Chondrocyte (in vitro differentiated cells): ENCODE results near the gene FUT7. TPM values are rescaled to one million over a fixed set of nuclear protein-coding genes. Genes with fewer than 3 reads are reported as not detected.

ENCODE experiments used
- DNase-seq: peaks from one replicate; pipeline ENCODE4 v3.0.0; 2021; ENCODE audit warnings: mixed read lengths, low spot score
- H3K27ac Mint-ChIP-seq: one replicate; pipeline ENCODE4 v1.8.0; 2021; ENCODE audit warnings: mild to moderate bottlenecking, moderate library complexity, mixed read lengths; ENCODE audit not compliant: unreplicated experiment
- H3K27me3 Mint-ChIP-seq: 2 replicates; pipeline ENCODE4 v1.8.0; 2021; ENCODE audit warnings: low read depth, mixed read lengths
- H3K36me3 Mint-ChIP-seq: 2 replicates; pipeline ENCODE4 v1.8.0; 2021; ENCODE audit warnings: low read depth, mixed read lengths
- H3K4me1 Mint-ChIP-seq: 2 replicates; pipeline ENCODE4 v1.8.0; 2021; ENCODE audit warnings: low read depth, mild to moderate bottlenecking, mixed read lengths
- H3K4me3 Mint-ChIP-seq: one replicate; pipeline ENCODE4 v1.8.0; 2021; ENCODE audit warnings: mild to moderate bottlenecking, moderate library complexity, mixed read lengths; ENCODE audit not compliant: unreplicated experiment
- H3K9me3 Mint-ChIP-seq: 2 replicates; pipeline ENCODE4 v1.8.0; 2021; ENCODE audit warnings: low read depth, mixed read lengths
- CTCF ChIP-seq: fragments of 200-600 bp; sonication (generic); IDR thresholded peaks from 2 replicates; pipeline ENCODE4 v1.5.0; 2021; ENCODE audit warnings: antibody characterized with exemption, mild to moderate bottlenecking, moderate library complexity
- total RNA-seq: library from RNA; stranded (reverse); gene quantifications from 3 replicates; pipeline ENCODE4 v1.2.1, GENCODE V29; 2021

The FUT7 gene
- total RNA-seq, 1 donor from 2014 or later: not detected

DNA sequence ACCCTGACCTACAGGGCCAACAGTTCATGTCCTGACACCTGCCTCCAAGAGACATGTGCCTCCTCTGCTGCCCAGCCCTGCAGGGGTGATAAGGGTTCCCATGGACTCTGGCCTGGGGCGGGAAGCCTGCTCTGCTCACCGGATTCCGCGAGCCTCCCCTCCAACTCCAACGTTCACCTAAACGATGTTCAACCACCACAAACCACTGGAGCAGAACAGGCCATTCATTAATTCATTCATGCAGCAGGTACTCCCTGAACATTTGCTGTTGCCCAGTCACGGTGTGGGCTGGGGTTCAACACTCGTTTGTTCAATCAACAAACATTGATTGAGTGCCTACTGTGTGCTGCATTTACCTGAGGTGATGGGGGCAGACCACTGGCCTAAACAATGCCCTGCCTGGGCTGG lies 42.1 kb upstream of the FUT7 start:
- no peak for DNase-seq
- Mint-ChIP-seq H3K27ac (no peak overlapping the region), H3K9me3 (no peaks in the 10 kb centered on the region), H3K4me3 (no peak overlapping the region), H3K27me3 (no peaks in the 10 kb centered on the region), H3K36me3 (peaks cover 1% of the 10 kb centered on the region), H3K4me1 (peaks cover 9% of the 10 kb centered on the region)
- no peak for TF ChIP-seq CTCF

DNA sequence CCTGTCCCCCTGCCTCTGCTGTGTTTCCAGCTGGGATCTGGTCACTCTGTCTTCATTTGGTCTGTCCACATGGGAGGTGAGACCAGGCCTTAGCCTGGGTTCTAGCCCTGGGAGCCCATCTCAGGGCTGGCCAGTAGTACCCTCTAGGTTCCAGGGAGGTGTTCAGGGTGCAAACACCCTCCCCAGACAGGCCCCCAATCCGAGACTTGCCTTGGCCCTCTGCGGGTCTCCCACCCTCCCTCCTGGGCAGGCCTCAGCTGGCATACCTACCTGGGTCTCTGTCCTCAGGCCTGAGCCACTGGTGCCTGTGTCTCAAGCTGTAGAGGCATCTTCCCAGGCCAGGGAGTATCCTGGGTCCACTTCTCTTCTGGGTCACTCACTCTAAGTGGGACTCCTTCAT lies 39.4 kb upstream of the FUT7 start:
- peaks cover 13% of the 10 kb centered on the region for H3K4me1 Mint-ChIP-seq
- no peak for DNase-seq
- no peaks in the 10 kb centered on the region for H3K36me3 Mint-ChIP-seq
- peak overlapping the region; percentile 69 for H3K4me3 Mint-ChIP-seq
- peak overlapping the region; percentile 80 for H3K27ac Mint-ChIP-seq
- H3K27me3 Mint-ChIP-seq: no peaks in the 10 kb centered on the region
- H3K9me3 Mint-ChIP-seq: no peaks in the 10 kb centered on the region
- TF ChIP-seq CTCF: no peak

DNA sequence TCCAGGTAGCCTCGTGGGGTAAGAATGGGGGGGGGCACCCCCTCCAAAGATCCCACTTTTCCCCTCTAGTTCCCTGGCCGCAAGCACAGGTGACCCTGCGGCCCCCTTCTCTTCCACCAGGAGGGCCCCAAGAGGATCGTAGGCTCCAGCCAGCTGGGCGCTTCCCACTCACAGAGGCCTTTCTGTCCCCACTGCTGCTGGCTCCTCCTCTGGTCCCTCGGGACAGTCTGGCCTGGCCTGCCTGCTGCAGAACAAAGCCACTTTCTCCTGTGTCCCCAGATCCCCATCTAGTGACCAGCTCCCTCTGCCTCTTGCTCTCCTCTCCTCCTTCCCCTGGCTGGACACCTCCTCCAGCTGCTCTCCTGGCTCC lies 39.0 kb upstream of the FUT7 start:
- no peaks in the 10 kb centered on the region for H3K27me3 Mint-ChIP-seq
- no peaks in the 10 kb centered on the region for H3K9me3 Mint-ChIP-seq
- no peak for DNase-seq
- H3K27ac Mint-ChIP-seq: peak overlapping the region; percentile 80
- TF ChIP-seq CTCF: peak; percentile 35
- peaks cover 13% of the 10 kb centered on the region for H3K4me1 Mint-ChIP-seq
- no peaks in the 10 kb centered on the region for H3K36me3 Mint-ChIP-seq
- peak overlapping the region; percentile 69 for H3K4me3 Mint-ChIP-seq

GRCh38 chr9:137070201-137070905 lies 38.5 kb upstream of the FUT7 start, which contains the start of gene SAPCD2:
Gene SAPCD2 (minus strand): TSS chr9:137070557. CDS start chr9:137070460, 97 bp downstream.
- no peaks in the 10 kb centered on the region for H3K9me3 Mint-ChIP-seq

DNA sequence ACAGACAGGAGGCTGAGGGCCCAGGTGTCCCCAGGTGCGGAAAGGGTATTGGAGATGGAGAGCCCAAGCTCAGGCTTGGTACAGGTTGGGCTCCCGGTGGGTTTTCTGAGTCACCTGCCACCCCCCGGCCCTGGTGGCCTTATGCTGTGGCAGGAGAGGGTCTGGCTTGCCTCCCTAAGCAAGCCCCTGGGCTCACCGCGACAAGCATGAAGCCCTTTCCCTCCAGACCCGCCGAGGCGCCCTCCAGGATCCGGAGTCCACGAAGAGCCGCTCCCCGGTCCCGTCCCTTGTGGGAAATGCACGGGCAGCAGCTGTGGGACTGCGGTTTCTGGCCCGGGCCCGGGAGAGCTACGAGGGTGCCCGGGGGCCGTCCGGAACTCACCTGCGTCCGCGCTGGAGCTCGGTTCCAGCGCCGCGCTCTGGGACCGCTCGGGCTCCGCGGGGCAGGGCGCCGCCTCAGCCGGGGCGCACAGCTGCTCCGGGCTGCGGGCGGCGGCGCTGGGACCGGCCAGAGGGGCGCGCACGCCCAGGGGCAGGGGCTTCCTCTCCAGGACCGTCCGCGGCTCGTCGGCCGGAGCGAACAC lies 37.7 kb upstream of the FUT7 start:
- TF ChIP-seq CTCF: no peak
- Mint-ChIP-seq H3K9me3 (no peaks in the 10 kb centered on the region), H3K4me1 (peaks cover 13% of the 10 kb centered on the region), H3K36me3 (no peaks in the 10 kb centered on the region), H3K4me3 (no peak overlapping the region), H3K27me3 (no peaks in the 10 kb centered on the region), H3K27ac (no peak overlapping the region)
- DNase-seq: no peak

More at GRCh38 chr9:137070201-137070905, 38.5 kb upstream of the FUT7 start, which contains the start of gene SAPCD2:
- no peak for DNase-seq
- H3K36me3 Mint-ChIP-seq: no peaks in the 10 kb centered on the region
- H3K27me3 Mint-ChIP-seq: no peaks in the 10 kb centered on the region
- peaks cover 13% of the 10 kb centered on the region for H3K4me1 Mint-ChIP-seq
- peak within 1 kb of the TSS; percentile 80 for H3K27ac Mint-ChIP-seq
- peak within 1 kb of the TSS; percentile 69 for H3K4me3 Mint-ChIP-seq
- no peak for TF ChIP-seq CTCF
